Fibroblast of peridontal ligament (primary cell): ENCODE data around the gene GET3.
"Not testable (repeated sequence)": the region's sequence is repeated elsewhere in the genome, so short reads cannot be mapped to it uniquely, and the experiment has no call there.

Experiments
- DNase-seq: peaks from one replicate; pipeline ENCODE4 v3.0.0-alpha.2; 2010; ENCODE audit errors: extremely low read depth

GET3 gene

DNA sequence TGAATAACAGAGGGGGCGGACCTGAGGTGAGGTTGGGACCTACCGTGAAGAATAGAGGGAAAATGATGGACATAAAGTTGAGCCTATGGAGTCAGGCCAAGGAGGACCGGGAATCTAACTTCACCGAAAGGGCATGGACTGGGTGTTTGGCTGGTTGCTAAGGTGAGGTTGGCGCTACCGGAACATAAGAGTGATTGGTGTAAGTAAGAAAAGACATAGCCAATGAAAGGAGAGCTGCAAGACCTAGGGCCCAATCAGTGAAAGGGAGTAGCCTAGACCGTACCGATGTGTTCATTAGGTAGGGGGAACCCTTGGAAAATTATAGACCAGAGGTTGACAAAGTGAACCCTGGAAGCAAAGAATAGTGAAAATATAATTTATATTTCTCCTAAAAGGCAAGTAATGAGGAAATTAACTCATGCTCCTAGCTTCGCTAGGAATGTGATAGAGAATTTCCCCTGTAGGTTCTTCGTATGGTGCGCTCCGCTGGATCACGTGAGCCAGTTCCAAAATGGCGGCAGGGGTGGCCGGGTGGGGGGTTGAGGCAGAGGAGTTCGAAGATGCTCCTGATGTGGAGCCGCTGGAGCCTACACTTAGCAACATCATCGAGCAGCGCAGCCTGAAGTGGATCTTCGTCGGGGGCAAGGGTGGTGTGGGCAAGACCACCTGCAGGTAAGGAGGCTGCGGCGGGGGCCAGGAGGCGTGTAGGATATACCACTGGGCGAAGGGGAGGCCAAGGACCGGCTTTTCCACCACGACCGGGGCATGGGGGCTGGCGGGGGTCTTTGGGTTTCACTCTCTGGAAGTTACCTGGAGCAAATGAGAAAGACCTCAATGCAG is at the start of gene GET3:
GET3 (plus strand) TSS at position 503 of the 840 bp plus-strand sequence; CDS start at position 512, 9 bp downstream.
- peak; percentile 100 for DNase-seq

DNA sequence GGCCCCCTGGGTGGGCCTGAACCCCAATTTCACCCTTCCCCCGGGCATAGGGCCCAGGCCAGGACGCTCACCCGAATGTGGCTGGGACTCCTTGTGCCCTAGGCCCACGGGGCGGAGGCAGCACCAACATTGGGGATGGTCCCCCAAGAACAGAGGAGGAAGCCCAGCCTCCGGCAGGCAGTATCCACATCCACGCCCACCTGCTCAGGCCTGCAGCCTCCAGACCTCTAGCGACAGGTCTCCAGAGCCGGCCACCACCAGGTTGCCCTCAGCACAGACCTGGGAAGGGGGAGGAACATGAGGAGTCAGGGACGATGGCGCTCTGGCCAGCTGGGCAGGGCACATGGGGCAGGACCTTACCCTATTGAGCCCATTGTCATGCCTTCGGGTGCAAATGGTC is 48.3 kb upstream of the GET3 start:
- DNase-seq = no peak

DNA sequence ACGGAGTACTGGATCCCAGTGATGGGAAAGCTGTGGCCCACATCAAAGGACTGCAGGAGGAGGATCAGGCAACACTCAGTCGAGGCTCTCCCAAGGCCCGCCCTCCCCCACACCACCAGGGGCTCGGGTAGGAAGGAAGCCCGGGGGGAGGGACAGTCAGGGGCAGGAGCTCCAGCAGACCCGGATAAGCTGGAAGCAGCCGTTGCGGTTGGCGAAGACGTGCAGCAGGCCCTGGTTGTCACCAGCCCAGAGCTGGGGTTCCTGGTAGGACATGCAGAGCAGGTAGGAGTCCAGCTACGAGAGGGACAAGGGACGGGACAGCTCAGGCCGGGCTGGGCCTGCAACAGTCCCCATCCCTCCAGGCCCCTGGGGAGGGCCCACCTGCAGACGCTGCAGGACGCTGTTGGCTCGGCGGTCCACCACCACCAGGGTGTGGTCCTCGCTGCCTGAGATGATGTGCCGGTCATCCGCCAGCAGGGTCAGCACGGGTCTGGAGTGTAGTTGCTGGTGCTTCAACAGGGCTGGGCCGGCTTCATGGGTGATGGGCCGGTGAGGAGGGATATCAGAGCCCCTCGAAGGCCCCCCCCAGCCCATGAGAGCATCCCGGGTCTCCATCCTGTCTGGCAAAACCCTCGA is 47.6 kb upstream of the GET3 start:
- DNase-seq = no peak

DNA sequence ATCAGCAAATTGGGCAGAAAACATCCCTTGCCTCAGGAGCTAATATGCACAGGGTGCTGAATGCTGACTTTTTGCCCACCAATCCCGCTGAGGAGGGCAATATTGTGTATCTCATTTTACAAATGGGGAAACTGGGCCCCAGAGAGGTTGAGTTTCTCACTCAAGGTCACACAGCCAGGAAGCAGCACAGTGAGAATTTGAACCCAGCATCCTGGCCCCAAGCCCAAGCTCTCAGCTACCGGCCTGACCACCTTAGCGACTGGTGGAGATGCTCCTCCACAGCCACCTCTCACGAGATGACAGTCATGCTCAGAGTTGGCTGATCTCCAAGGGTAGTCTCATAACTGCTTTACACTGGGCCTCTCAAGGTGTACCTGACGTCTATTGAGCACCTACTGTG is 44.3 kb upstream of the GET3 start:
- DNase-seq = no peak

DNA sequence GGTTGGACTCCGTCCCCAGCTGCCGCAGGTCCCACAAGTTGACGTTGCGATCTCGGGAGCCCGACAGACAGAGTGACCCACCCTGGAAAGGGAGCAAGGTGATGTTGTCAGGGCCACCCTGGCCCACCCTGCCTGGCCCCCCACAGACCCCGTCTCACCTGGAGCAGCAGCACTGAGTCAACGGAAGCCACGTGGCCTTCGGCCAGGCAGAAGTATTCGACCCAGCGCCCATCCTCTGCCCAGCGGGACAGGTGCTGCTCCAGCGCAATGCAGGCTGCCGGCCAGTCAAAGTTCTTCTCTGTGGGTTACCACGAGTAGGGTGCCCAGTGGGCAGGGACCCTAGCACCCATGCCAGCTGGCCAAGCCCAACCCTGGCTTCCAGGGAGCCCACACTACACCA is 42.7 kb upstream of the GET3 start:
- DNase-seq = no peak

DNA sequence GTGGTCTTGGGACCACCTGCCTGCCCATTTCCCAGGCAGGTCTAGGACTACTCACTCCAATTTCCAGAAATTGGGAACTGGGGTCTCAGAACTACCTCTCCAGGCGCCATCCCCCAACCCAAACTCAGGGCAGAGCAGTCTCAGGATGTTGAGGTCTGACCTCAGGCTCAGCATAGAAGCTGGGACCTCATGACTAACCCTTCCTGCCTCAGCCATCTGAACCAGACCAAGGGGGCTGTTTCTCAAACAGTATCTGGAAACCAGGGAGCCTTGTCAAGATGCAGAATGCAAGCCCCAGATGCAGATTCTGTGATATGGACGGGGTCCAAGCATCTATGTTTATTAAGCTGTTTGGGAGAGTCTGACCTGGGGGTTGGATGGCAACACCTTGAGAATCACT is 42.2 kb upstream of the GET3 start:
- DNase-seq = no peak

DNA sequence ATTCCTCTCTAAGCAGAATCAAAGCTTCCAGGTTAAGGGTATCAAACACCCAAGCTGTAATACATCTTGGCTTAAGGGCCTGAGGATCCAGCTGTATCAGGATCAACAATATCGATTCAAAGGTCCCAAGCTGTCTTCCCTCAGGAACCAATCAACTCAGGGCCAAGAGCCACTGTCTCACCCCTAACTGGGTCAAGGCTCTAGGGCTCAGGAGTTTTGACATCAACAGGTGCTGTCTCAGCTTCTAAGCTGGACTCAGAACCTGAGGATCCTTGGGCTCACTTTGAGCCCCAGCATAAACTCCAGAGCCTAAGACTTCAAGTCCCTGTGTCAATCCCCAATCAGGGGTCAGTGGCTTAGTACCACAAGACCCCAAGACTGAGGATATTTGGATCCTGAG is 41.8 kb upstream of the GET3 start:
- DNase-seq = no peak

DNA sequence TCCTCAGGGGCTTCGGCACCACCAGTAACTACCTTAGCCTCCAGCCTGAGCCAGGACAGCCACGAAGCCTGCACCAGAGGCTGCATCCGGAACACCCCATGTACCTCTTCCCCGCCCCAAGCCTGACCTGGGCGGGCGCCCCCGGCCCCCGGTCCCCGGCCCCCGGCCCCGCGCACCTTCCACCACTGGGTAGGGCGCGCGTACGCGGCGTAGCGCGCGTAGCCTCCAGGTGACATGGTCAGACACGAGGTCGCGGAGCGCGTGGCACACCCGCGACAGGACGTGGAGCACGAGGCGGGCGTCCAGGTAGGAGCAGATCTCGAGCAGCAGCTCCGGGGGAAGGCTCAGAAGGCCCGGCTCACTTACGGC is 41.3 kb upstream of the GET3 start:
- no peak for DNase-seq

DNA sequence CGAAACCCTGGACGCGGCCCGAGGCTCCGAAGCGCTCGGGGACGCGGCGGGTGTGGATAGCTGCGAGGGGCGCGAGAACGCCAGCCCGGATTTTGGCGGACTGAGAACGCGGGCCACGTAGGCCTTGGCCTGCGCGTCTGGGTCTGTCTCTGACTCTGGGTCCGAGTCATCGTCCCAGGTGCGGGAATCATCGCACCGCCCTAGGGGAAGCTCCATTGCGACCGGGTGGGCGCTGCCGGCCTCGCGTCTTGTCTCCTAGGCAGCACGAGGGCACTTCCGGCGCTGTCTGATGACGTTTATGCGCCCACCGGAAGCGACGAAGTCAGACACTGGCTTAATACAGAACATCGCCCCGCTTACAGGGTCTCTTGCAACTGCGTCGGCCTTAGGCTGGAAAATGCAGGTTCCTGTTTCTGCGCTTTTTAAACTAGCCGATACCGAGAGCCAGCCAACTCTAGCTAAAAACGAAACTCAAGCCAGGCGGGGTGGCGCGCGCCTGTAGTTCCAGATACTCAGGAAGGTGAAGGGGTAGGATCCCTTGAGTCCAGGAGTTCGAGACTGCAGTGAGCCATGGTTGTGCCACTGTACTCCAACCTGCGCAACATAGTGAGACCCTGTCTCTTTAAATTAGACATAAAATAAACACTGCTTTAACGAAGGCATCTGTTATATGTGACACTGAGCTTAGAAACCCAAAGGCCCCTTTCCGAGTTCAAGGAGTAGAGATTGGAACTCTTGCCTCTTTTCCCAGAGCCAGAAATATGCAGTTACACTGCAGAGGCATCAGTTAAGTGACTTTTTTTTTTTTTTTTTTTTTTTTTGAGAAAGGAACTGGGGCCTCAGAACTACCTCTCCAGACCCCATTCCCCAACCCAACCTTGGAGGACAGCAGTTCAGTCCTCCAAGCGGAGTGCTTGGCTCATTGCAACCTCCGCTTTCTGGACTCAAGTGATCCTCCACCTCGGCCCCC is 40.6 kb upstream of the GET3 start, which contains the start of gene FBXW9:
FBXW9 (minus strand) TSS at position 266 of the 970 bp plus-strand sequence; CDS start at position 216, 50 bp downstream.
- DNase-seq = peak; percentile 95

DNA sequence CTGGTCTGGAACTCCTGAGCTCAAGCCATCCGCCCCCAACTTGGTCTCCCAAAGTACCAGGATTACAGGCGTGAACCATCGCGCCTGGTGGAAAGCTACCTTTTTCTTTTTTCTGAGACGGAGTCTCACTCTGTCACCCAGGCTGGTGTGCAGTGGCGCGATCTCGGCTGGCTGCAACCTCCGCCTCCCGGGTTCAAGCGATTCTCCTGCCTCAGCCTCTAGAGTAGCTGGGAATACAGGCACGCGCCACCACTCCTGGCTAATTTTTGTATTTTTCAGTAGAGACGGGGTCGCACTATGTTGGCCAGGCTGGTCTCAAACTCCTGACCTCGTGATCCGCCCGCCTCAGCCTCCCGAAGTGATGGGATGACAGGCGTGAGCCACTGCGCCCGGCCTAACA is 39.9 kb upstream of the GET3 start:
- not testable (repeated sequence) for DNase-seq

DNA sequence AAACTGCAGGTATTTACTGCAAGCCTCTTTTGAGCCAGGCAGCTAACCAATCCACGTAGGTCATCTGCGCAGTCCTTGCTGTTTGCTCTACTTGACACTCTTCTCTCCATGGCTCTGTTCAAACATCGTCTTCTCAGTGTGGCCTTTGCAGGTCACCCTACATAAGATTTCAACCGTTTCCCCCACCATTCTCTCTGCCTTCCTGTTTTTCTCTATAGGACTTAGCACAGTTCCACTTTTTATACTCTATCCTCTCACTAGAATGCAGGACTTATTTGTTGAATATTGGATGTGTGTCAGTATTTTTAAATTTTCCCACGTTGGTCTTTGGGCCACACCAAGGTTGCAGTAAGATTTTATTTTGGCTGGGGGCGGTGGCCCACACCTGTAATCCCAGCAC is 39.2 kb upstream of the GET3 start:
- DNase-seq = no peak

DNA sequence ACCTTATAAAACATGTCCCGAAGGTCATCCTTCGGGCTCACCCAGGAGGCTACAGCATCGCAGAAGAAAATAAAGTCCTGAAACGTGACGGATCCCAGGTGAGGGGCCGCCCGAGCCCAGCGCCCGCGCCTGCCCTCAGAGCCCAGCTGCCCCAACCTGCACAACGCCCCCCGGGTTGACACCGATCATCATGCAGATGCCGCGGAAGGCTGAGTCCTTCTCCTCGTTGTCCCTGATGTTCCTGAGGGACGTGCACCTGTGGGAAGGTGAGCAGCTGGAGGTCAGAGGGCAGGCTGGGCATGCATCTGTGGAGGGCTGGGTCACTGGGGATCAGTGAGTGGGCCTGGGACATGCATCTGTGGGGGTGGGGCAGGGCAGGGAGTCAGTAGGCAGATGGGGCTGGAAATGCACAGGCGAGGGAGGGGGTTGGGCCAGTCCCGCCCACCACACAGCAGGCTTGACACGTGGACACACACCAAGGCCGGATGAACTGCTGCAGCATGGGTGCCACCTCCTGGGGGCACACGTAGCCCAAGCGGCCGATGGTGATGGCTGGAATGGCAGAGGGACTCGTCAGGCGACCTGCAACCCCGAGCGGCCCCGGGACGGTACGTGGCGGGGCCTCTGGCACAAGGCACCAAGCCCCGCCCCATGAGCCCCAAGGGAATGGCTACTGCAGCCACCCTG is 35.6 kb upstream of the GET3 start:
- no peak for DNase-seq

DNA sequence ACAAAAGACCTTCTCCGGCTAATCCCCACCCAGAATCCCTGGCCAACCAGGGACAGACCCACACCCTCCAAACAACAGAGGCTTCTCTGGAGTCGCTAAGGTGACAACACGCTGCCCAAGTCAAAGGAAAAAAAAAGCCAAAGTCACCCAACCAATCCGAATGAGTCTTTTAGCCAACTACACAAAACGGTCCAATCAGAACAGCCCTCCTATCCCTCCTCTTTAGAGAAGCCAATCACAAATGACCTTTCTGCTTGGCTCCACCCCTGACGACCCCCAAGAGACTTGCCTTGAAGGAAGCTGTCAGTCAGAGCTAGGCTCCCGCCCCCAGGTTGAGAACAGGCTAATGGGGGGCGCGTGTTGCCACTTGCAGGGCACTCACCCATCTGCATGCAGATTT is 34.3 kb upstream of the GET3 start:
- DNase-seq = peak; percentile 54

DNA sequence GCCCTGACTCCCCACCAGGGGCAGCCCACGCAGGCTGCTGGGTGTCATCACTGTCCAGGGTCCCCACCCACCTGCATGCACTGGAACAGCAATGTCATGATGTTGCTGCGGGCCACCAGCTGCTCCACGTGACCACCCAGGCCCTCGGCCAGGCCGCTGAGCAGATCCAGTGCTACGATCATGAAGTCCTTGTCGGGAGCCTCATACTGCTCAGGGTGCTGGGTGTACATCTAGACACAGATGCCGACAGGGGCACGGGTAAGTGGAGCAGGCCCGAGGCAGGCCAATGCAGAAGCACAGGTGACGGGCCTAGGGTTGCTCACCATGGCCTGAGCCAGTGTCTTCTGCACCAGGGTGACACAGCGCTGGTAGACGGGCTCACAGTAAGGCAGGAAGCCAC is 32.1 kb upstream of the GET3 start:
- DNase-seq = no peak

DNA sequence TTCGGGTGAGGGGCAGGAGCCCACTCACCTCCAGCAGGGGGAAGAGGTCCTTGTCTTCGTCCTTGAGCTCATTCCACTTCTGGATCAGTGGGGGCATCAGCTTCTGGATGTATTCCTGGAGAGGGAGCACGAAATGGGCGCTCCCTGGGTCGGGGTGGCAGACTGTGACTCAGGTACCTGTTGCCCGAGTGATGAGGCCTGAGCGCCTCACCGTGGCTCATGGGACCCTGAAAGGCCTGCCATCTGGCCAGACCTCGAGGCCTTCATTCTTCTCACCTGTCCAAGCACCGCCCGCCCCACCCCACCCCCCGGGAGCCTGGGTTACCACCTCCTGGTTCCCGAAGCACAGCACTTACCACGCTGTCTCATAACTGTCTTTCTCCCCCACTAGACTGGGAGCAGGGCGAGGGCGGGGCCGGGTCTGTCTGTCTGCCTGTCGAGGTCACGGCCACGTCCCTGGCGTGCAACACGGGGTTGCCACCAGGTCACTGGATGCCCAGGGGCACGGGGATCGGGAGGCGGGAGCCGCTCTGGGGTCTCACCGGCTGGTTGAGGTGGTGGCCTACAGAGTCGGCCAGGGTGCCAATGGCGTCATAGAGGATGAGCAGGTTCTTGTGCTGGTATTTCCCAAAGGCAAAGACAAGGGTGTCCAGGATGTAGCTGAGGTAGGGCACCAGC is 31.5 kb upstream of the GET3 start:
- DNase-seq = no peak

DNA sequence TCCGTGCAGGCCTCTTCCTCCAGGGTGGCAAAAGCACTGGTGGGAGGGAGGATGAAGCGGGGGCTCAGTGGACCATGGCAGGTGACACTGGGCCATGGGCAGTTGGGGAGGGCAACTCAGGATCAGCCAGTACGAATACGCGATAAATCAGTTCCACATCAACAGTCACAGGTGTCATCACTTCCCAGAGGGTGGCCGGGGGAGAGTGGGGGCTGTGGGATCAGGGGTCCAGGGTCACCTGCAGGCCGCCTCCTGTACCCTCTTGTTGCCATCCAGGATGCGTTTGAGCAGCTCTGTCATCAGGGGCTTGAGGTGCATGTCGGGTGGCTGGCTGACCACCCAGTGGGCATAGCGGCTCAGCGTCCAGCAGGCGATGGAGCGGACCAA is 31.0 kb upstream of the GET3 start:
- DNase-seq = no peak

DNA sequence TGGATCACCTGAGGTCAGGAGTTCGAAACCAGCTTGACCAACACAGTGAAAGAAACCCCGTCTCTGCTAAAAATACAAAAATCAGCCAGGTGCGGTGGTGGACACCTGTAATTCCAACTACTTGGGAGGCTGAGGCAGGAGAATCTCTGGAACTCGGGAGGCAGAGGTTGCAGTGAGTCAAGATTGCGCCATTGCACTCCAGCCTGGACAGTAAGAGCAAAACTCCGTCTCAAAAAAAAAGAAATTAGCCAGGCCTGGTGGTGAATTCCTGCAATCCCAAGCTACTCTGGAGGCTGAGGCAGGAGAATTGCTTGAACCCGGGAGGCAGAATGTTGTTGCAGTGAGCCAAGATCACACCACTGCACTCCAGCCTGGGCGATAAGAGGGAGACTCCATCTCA is 28.7 kb upstream of the GET3 start:
- no peak for DNase-seq

DNA sequence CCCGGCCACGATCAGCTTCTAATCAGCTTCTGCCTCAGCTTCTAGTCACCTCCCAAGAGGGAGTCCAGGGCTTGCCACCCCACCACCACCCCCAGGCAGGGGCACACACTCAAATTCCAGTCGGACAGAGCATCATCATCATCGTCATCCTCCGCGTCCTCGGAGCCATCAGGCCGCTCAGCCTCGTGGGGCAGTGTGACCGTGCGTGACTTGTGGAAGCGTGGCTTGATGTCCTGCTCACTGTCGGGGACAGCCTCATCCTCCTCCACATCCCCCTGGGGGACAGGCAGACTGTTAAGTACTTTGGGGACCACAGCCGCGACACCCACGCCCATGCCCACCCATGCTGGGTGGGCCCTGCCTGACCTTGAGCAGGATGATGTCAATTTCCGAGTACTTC is 26.1 kb upstream of the GET3 start:
- DNase-seq = no peak

DNA sequence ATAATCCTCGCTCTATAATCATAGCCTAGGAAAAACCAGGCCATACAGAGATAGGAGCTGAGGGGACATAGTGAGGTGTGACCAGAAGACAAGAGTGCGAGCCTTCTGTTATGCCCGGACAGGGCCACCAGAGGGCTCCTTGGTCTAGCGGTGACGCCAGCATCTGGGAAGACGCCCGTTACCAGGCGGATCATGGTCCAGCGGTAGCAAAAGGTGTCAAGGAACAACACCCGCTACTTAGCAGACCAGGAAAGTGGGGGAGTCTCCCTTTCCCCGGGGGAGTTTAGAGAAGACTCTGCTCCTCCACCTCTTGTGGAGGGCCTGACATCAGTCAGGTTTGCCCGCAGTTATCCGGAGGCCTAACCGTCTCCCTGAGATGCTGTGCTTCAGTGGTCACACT is 25.2 kb upstream of the GET3 start:
- not testable (repeated sequence) for DNase-seq

DNA sequence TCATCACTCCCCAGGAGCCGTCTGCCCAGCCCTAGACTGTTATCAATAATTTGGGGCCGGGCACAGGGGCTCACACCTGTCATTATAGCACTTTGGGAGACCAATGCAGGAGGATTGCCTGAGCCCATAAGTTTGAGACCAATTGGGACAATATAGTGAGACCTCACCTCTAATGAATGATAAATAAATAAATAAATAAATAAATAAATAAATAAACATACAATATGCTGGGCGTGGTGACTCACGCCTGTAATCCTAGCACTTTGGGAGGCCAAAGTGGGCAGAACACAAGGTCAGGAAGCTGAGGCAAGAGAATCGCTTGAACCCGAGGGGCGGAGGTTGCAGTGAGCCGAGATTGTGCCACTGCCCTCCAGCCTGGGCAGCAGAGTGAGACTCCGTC is 24.0 kb upstream of the GET3 start:
- DNase-seq = not testable (repeated sequence)

DNA sequence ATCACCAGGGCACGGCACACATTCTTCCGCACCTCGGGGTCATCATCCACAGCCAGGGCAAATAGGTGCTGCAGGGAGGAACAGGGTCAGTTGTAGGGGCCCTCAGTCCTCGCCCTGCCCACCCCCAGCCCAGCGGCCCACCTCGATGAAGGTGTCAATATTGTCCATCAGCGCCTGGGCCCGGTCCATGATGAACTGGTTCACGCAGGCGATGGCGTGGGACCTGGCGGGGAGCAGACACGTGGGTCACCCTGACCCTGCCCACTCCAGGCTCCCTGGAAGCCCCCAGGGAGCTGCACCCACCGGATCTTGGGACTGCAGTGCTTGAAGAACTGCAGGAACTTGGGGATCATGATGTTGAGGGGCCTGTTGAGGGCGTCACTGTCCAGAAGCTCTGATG is 22.2 kb upstream of the GET3 start:
- DNase-seq = no peak
